Measurements from ENCODE around the gene OR2T27. TPM values are rescaled to one million over a fixed set of nuclear protein-coding genes. Genes with fewer than 3 reads are reported as not detected.

Gene OR2T27
- total and polyA plus RNA-seq, 3 donors from 2014 or later = not detected

- Histone ChIP-seq H3K27me3 (no peaks in the 10 kb centered on the region), H3K4me1 (no peaks in the 10 kb centered on the region), H3K36me3 (ENCODE audit: low read depth, missing control alignments) (no peaks in the 10 kb centered on the region), H3K4me3 (no peak overlapping the region), H3K27ac (no peak overlapping the region), H3K9me3 (no peaks in the 10 kb centered on the region)
- WGBS, 2 donors = 62 to 74% methylated on average over 4 of the region's 4 CpGs
- TF ChIP-seq CTCF (IDR thresholded peaks at IDR 0.05) (no peak), POLR2A (IDR thresholded peaks at IDR 0.05) (no peak)
- DNase-seq = no peak
- intact Hi-C loops (cut with DNase I; ENCODE audit: low total_unique reads) = no loop called here
Observed at GRCh38 chr1:248625166-248625565, 30.2 kb downstream of the OR2T27 start.

GRCh38 chr1:248622570-248623001, 32.7 kb downstream of the OR2T27 start:
- TF ChIP-seq CTCF (IDR thresholded peaks at IDR 0.05) (peak in 2 of 3 experiments; percentile 25 to 49), POLR2A (IDR thresholded peaks at IDR 0.05) (no peak)
- Histone ChIP-seq H3K9me3 (no peaks in the 10 kb centered on the region), H3K27me3 (no peaks in the 10 kb centered on the region), H3K4me1 (no peaks in the 10 kb centered on the region), H3K4me3 (no peak overlapping the region), H3K27ac (no peak overlapping the region), H3K36me3 (ENCODE audit: low read depth, missing control alignments) (no peaks in the 10 kb centered on the region)
- WGBS, 2 donors = 59 to 71% methylated on average over 4 of the region's 4 CpGs
- no peak for DNase-seq
- intact Hi-C loops (cut with DNase I; ENCODE audit: low total_unique reads) = no loop called here

GRCh38 chr1:248621770-248622169, 33.6 kb downstream of the OR2T27 start:
- Histone ChIP-seq H3K36me3 (ENCODE audit: low read depth, missing control alignments) (no peaks in the 10 kb centered on the region), H3K27ac (no peak overlapping the region), H3K4me3 (no peak overlapping the region), H3K27me3 (no peaks in the 10 kb centered on the region), H3K4me1 (no peaks in the 10 kb centered on the region), H3K9me3 (no peaks in the 10 kb centered on the region)
- intact Hi-C loops (cut with DNase I; ENCODE audit: low total_unique reads) = no loop called here
- TF ChIP-seq POLR2A (IDR thresholded peaks at IDR 0.05) (no peak), CTCF (IDR thresholded peaks at IDR 0.05) (no peak)
- DNase-seq = no peak
- WGBS, 2 donors = 70 to 72% methylated on average over 7 of the region's 7 CpGs

- Histone ChIP-seq H3K27me3 (no peaks in the 10 kb centered on the region), H3K4me3 (no peak overlapping the region), H3K4me1 (no peaks in the 10 kb centered on the region), H3K36me3 (ENCODE audit: low read depth, missing control alignments) (no peaks in the 10 kb centered on the region), H3K27ac (no peak overlapping the region), H3K9me3 (no peaks in the 10 kb centered on the region)
- DNase-seq = peak; percentile 73
- intact Hi-C loops (cut with DNase I; ENCODE audit: low total_unique reads) = no loop called here
- WGBS, 2 donors = 12 to 23% methylated on average over 3 of the region's 3 CpGs
- TF ChIP-seq CTCF (IDR thresholded peaks at IDR 0.05) = peak in 1 of 3 experiments; percentile 51
- no peak for TF ChIP-seq POLR2A (IDR thresholded peaks at IDR 0.05)
Observed at GRCh38 chr1:248618878-248619277, 36.5 kb downstream of the OR2T27 start.

GRCh38 chr1:248618119-248618518, 37.2 kb downstream of the OR2T27 start:
- H3K4me3 ChIP-seq = no peak overlapping the region
- no peaks in the 10 kb centered on the region for H3K9me3 ChIP-seq
- DNase-seq = no peak
- H3K27ac ChIP-seq = no peak overlapping the region
- H3K4me1 ChIP-seq = no peaks in the 10 kb centered on the region
- TF ChIP-seq POLR2A (IDR thresholded peaks at IDR 0.05) (no peak), CTCF (IDR thresholded peaks at IDR 0.05) (no peak)
- H3K27me3 ChIP-seq = no peaks in the 10 kb centered on the region
- no peaks in the 10 kb centered on the region for H3K36me3 ChIP-seq (ENCODE audit: low read depth, missing control alignments)
- 69 to 73% methylated on average over 7 of the region's 7 CpGs for WGBS, 2 donors
- intact Hi-C loops (cut with DNase I; ENCODE audit: low total_unique reads) = no loop called here

Measured in testis (tissue), 3 donors.